HCT116 (cell line): ENCODE measurements around the gene PGBD5. TPM values are rescaled to one million over a fixed set of nuclear protein-coding genes. Genes with fewer than 3 reads are reported as not detected.

Experiments used
- ATAC-seq: fragments of 200-7000 bp; cut with Tn5 transposase; 2 replicates; pipeline ENCODE4 v1.9.1; 2020; ENCODE audit warnings: mild to moderate bottlenecking, moderate library complexity
- BruUV-seq: library from RNA; stranded (reverse); fragments of 400-500 nt; replicated peaks from 2 replicates; lab custom pipeline; 2021; lab: Mats Ljungman, UMichigan
- CTCF ChIA-PET: fragments of 300-600 bp; sonication (Branson Sonifier 250); formaldehyde crosslinking; loops from one replicate; lab custom pipeline; 2021; ENCODE audit warnings: antibody characterized with exemption; lab: Charles Lee
- POLR2A ChIA-PET: fragments of 300-600, 350-600 bp; sonication (Branson Sonifier 250); formaldehyde crosslinking; loops from one replicate; lab custom pipeline; 2021; ENCODE audit warnings: antibody characterized with exemption; lab: Charles Lee
- RAD21 ChIA-PET, 2 experiments: fragments of 300-600 bp; sonication (Branson Sonifier 250); formaldehyde crosslinking; loops; one replicate each; lab custom pipeline; 2023; ENCODE audit warnings: low total read pairs in 2 of 2; ENCODE audit not compliant: uncharacterized antibody in 2 of 2, unreplicated experiment in 2 of 2, low non-redundant PET in 1 of 2; lab: Charles Lee
- DNase-seq: peaks from one replicate; pipeline ENCODE4 v3.0.0-alpha.2; 2010; ENCODE audit warnings: low read depth, low spot score
- H2AFZ ChIP-seq: fragments of 200-600 bp; shearing (Covaris generic), sonication (generic); 2 replicates; pipeline ENCODE4 v1.6.1; 2017; ENCODE audit warnings: low read depth, mixed run types, mixed read lengths, antibody characterized with exemption, low read length; ENCODE audit not compliant: poor library complexity, severe bottlenecking
- H3K27ac ChIP-seq: 2 replicates; pipeline ENCODE4 v1.5.1; 2012; ENCODE audit warnings: low read depth, low read length
- H3K27me3 ChIP-seq: fragments of 200-600 bp; sonication (generic); 2 replicates; pipeline ENCODE4 v1.6.1; 2016; ENCODE audit warnings: mixed run types, low read length, mixed read lengths; ENCODE audit not compliant: insufficient read depth
- H3K36me3 ChIP-seq, 2 experiments: fragments of 200-500 bp in 1 of 2; fragments of 200-600 bp in 1 of 2; sonication (Bioruptor generic) in 1 of 2; sonication (generic) in 1 of 2; 2 replicates each; pipeline versions ENCODE4 v1.5.1 to v1.6.1; 2014 to 2016; ENCODE audit warnings: low read length in 2 of 2, inconsistent platforms in 1 of 2, mixed read lengths in 1 of 2, mixed run types in 1 of 2; ENCODE audit not compliant: insufficient read depth in 2 of 2, control insufficient read depth in 1 of 2
- H3K4me1 ChIP-seq, 2 experiments: fragments of 200-600 bp in 1 of 2; sonication (generic) in 1 of 2; 2 replicates each; pipeline versions ENCODE4 v1.5.1 to v1.6.1; 2012 to 2017; ENCODE audit warnings: low read length in 2 of 2, inconsistent platforms in 1 of 2, mild to moderate bottlenecking in 1 of 2, mixed read lengths in 1 of 2, mixed run types in 1 of 2, moderate library complexity in 1 of 2; ENCODE audit not compliant: insufficient read depth in 2 of 2, control insufficient read depth in 1 of 2
- H3K4me2 ChIP-seq: fragments of 200-600 bp; sonication (generic); 2 replicates; pipeline ENCODE4 v1.6.1; 2017; ENCODE audit warnings: mixed run types, low read length, mixed read lengths
- H3K4me3 ChIP-seq, 2 experiments: fragments of 200-600 bp in 1 of 2; sonication (generic) in 1 of 2; replicated peaks in 1 of 2; 2 replicates each; pipeline ENCODE4 v1.5.1; 2011 to 2016; ENCODE audit warnings: low read length in 2 of 2, control low read depth in 1 of 2, low read depth in 1 of 2, mild to moderate bottlenecking in 1 of 2, mixed read lengths in 1 of 2, mixed run types in 1 of 2
- H3K79me2 ChIP-seq: fragments of 200-600 bp; sonication (generic); 2 replicates; pipeline ENCODE4 v1.6.1; 2017; ENCODE audit warnings: mild to moderate bottlenecking, mixed run types, low read length, moderate library complexity, mixed read lengths; ENCODE audit not compliant: insufficient read depth
- H3K9ac ChIP-seq: fragments of 200-600 bp; sonication (generic); 2 replicates; pipeline ENCODE4 v1.6.1; 2016; ENCODE audit warnings: low read length, mixed read lengths
- H3K9me2 ChIP-seq: fragments of 200-600 bp; sonication (generic), shearing (Covaris generic); 2 replicates; pipeline ENCODE4 v1.6.1; 2017; ENCODE audit warnings: mixed run types, mild to moderate bottlenecking, moderate library complexity; ENCODE audit not compliant: insufficient read depth
- H3K9me3 ChIP-seq, 2 experiments: fragments of 200-500 bp in 1 of 2; fragments of 200-600 bp in 1 of 2; sonication (Bioruptor generic) in 1 of 2; sonication (generic) in 1 of 2; 2 replicates each; pipeline ENCODE4 v1.6.1; 2014 to 2017; ENCODE audit warnings: low read length in 2 of 2, mixed read lengths in 2 of 2, inconsistent platforms in 1 of 2, low read depth in 1 of 2, mild to moderate bottlenecking in 1 of 2, mixed run types in 1 of 2, moderate library complexity in 1 of 2; ENCODE audit not compliant: control insufficient read depth in 1 of 2, insufficient read depth in 1 of 2
- H4K20me1 ChIP-seq: fragments of 200-600 bp; sonication (generic), shearing (Covaris generic); 2 replicates; pipeline ENCODE4 v1.6.1; 2017; ENCODE audit warnings: mixed run types, mild to moderate bottlenecking, moderate library complexity; ENCODE audit not compliant: insufficient read depth
- CEBPB ChIP-seq: IDR thresholded peaks from 2 replicates; pipeline ENCODE4 v1.6.1; 2012; ENCODE audit warnings: low read depth
- EGR1 ChIP-seq: IDR thresholded peaks from 2 replicates; pipeline ENCODE4 v1.6.1; 2012; ENCODE audit warnings: low read depth
- EZH2 ChIP-seq: fragments of 200-600 bp; sonication (generic); IDR thresholded peaks from 2 replicates; pipeline ENCODE4 v1.6.1; 2017; ENCODE audit warnings: antibody characterized with exemption, mixed run types
- FOSL1 ChIP-seq: IDR thresholded peaks from 2 replicates; pipeline ENCODE4 v1.6.1; 2012; ENCODE audit warnings: low read depth
- JUND ChIP-seq: IDR thresholded peaks from 2 replicates; pipeline ENCODE4 v1.6.1; 2012
- POLR2A ChIP-seq: IDR thresholded peaks from 2 replicates; pipeline ENCODE4 v1.7.0; 2011; ENCODE audit warnings: borderline replicate concordance; ENCODE audit not compliant: insufficient read depth, insufficient read length; ENCODE audit errors: extremely low read depth
- POLR2AphosphoS5 ChIP-seq: IDR thresholded peaks from 2 replicates; pipeline ENCODE4 v1.6.1; 2011; ENCODE audit warnings: mild to moderate bottlenecking, low read depth, low read length, moderate library complexity
- RAD21 ChIP-seq: IDR thresholded peaks from 2 replicates; pipeline ENCODE4 v1.6.1; 2012; ENCODE audit warnings: low read depth, mild to moderate bottlenecking
- REST ChIP-seq: IDR thresholded peaks from 2 replicates; pipeline ENCODE4 v1.6.1; 2012; ENCODE audit warnings: low read depth
- SIN3A ChIP-seq: IDR thresholded peaks from 2 replicates; pipeline ENCODE4 v1.6.1; 2012; ENCODE audit warnings: low read depth
- ZNF274 ChIP-seq: fragments of 200-500 bp; sonication (Bioruptor generic); IDR thresholded peaks from 2 replicates; pipeline ENCODE4 v1.6.1; 2014; ENCODE audit warnings: mild to moderate bottlenecking, low read depth, low read length, inconsistent platforms
- intact Hi-C: fragments of 100-400 bp; cut with micrococcal nuclease; formaldehyde crosslinking; loops from 2 replicates; pipeline ENCODE4 v1.10.0; 2022
- total RNA-seq: library from RNA; stranded (reverse); gene quantifications from one replicate; pipeline ENCODE4 v1.2.1, GENCODE V29; 2021; ENCODE audit not compliant: unreplicated experiment
- TF ChIP-seq, protein P1 (sequence below): IDR thresholded peaks from 2 replicates; pipeline ENCODE4 v1.6.1; 2012
- TF ChIP-seq, protein P2 (sequence below), 3 experiments: fragments of 200-600 bp in 1 of 3; sonication (generic) in 1 of 3; IDR thresholded peaks in 2 of 3; conservative IDR thresholded peaks in 1 of 3; 2 replicates each; pipeline ENCODE4 v1.5.1; 2012 to 2017; ENCODE audit warnings: low read depth in 2 of 3, low read length in 2 of 3, antibody characterized with exemption in 1 of 3, borderline replicate concordance in 1 of 3, control low read depth in 1 of 3, mild to moderate bottlenecking in 1 of 3, mixed read lengths in 1 of 3, mixed run types in 1 of 3, moderate library complexity in 1 of 3; ENCODE audit not compliant: insufficient read depth in 1 of 3

PGBD5 gene
- total RNA-seq, 1 experiment from 2014 or later: 0.27 TPM

DNA sequence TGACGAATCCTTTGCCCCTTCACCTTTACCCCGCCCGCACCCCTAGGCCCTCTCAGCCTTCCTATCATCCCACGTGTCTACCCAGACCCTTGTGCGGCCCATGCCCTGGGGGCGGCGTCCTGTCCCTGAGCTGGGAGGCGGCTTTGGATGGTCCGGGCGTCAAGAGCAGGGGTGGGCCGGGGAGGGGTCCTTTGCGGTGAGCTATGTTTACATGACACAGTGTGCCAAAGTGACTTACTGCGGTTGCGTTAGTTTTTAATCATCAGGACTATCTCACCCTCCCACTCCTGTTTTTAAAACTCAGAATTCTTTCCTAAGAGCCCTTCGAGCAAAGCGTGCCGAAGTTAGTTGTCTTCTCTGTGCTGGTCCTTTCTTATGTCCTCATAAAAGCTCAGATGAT, 144.6 kb downstream of the PGBD5 start:
- no peaks in the 10 kb centered on the region for H4K20me1 ChIP-seq
- ChIA-PET CTCF (interaction anchor here (0.6 kb wide), 1 partner anchor 433 kb away, joined by 3 read pairs; no protein-coding TSS in a partner anchor), RAD21 (no interaction called here), POLR2A (no interaction called here)
- no peak overlapping the region for H3K4me3 ChIP-seq
- no peaks in the 10 kb centered on the region for H3K79me2 ChIP-seq
- no TSS peak for BruUV-seq
- TF ChIP-seq ZNF274: no peak
- TF ChIP-seq FOSL1: no peak
- TF ChIP-seq CEBPB: no peak
- no peaks in the 10 kb centered on the region for H3K9me2 ChIP-seq
- ATAC-seq (no peak), DNase-seq (no peak)
- intact Hi-C loops: no loop called here
- H3K4me2 ChIP-seq: no peak overlapping the region
- H3K9ac ChIP-seq: no peak overlapping the region
- no peaks in the 10 kb centered on the region for H3K4me1 ChIP-seq
- no peak overlapping the region for H3K27ac ChIP-seq
- no peaks in the 10 kb centered on the region for H3K27me3 ChIP-seq
- no peaks in the 10 kb centered on the region for H3K36me3 ChIP-seq
- H3K9me3 ChIP-seq: no peaks in the 10 kb centered on the region
- no peak overlapping the region for H2AFZ ChIP-seq

GRCh38 chr1:230280906-230281413, 145.2 kb downstream of the PGBD5 start:
- Histone ChIP-seq H3K9me2 (no peaks in the 10 kb centered on the region), H3K79me2 (no peaks in the 10 kb centered on the region), H3K4me2 (no peak overlapping the region), H3K4me1 (no peaks in the 10 kb centered on the region), H2AFZ (no peak overlapping the region), H3K36me3 (0 out of 4 replicates have a peak, but pooled peaks cover 0 to 2% of the 10 kb centered on the region in 2 experiments), H3K4me3 (no peak overlapping the region), H3K27me3 (no peaks in the 10 kb centered on the region), H4K20me1 (no peaks in the 10 kb centered on the region), H3K27ac (no peak overlapping the region), H3K9me3 (no peaks in the 10 kb centered on the region), H3K9ac (no peak overlapping the region)
- BruUV-seq: no TSS peak
- no peak for DNase-seq
- intact Hi-C loops: no loop called here
- ATAC-seq: no peak
- ChIA-PET POLR2A (no interaction called here), CTCF (no interaction called here), RAD21 (no interaction called here)
- TF ChIP-seq, protein P1, sequence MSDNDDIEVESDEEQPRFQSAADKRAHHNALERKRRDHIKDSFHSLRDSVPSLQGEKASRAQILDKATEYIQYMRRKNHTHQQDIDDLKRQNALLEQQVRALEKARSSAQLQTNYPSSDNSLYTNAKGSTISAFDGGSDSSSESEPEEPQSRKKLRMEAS: no peak
- TF ChIP-seq RAD21: no peak
- no peak for TF ChIP-seq SIN3A
- TF ChIP-seq, protein P2, sequence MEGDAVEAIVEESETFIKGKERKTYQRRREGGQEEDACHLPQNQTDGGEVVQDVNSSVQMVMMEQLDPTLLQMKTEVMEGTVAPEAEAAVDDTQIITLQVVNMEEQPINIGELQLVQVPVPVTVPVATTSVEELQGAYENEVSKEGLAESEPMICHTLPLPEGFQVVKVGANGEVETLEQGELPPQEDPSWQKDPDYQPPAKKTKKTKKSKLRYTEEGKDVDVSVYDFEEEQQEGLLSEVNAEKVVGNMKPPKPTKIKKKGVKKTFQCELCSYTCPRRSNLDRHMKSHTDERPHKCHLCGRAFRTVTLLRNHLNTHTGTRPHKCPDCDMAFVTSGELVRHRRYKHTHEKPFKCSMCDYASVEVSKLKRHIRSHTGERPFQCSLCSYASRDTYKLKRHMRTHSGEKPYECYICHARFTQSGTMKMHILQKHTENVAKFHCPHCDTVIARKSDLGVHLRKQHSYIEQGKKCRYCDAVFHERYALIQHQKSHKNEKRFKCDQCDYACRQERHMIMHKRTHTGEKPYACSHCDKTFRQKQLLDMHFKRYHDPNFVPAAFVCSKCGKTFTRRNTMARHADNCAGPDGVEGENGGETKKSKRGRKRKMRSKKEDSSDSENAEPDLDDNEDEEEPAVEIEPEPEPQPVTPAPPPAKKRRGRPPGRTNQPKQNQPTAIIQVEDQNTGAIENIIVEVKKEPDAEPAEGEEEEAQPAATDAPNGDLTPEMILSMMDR (IDR thresholded peaks at IDR 0.05 in 2 of 3, conservative IDR thresholded peaks at IDR 0.05 in 1 of 3; ENCODE audit: borderline replicate concordance in 1 of 3, insufficient read depth in 1 of 3, low read depth in 2 of 3, low read length in 2 of 3): no peak
- TF ChIP-seq CEBPB: no peak
- no peak for TF ChIP-seq ZNF274
- no peak for TF ChIP-seq REST
- no peak for TF ChIP-seq EZH2
- no peak for TF ChIP-seq POLR2A
- TF ChIP-seq JUND: no peak
- TF ChIP-seq EGR1: no peak
- TF ChIP-seq POLR2AphosphoS5: no peak
